Adrenal gland (tissue), 12 donors: ENCODE data around the gene AQP1. TPM values are rescaled to one million over a fixed set of nuclear protein-coding genes. Genes with fewer than 3 reads are reported as not detected.

Experiments used
- DNase-seq, 7 donors: peaks; one replicate each; pipeline ENCODE4 v3.0.0-alpha.2; 2019 to 2020
- H3K27ac ChIP-seq, 5 donors: fragments of 200-600 bp; sonication (generic) in 4 of 5; 1 replicate in 3 of 5; 2 replicates in 2 of 5; pipeline versions ENCODE4 v1.5.1 to v1.8.0; 2016 to 2020; ENCODE audit warnings: mild to moderate bottlenecking in 1 of 5
- H3K27me3 ChIP-seq: fragments of 200-600 bp; 2 replicates; pipeline ENCODE4 v1.8.0; 2021
- H3K36me3 ChIP-seq, 2 donors: fragments of 200-600 bp; replicated peaks in 1 of 2; 1 replicate in 1 of 2; 2 replicates in 1 of 2; pipeline versions ENCODE4 v1.5.1 to v1.8.0; 2018 to 2022
- H3K4me1 ChIP-seq, 2 donors: fragments of 200-600 bp; replicated peaks in 1 of 2; 1 replicate in 1 of 2; 2 replicates in 1 of 2; pipeline versions ENCODE4 v1.5.1 to v1.8.0; 2018 to 2021
- H3K4me3 ChIP-seq, 4 donors: fragments of 200-600 bp; sonication (generic) in 3 of 4; one replicate each; pipeline ENCODE4 v1.5.1; 2016 to 2018
- H3K9me3 ChIP-seq, 3 donors: fragments of 200-600 bp; sonication (generic) in 1 of 3; replicated peaks in 1 of 3; 1 replicate in 2 of 3; 2 replicates in 1 of 3; pipeline versions ENCODE4 v1.5.1 to v1.8.0; 2016 to 2021
- CTCF ChIP-seq, 6 experiments: fragments of 450-650 bp in 4 of 6; fragments of 200-600 bp in 2 of 6; sonication (generic) in 1 of 6; IDR thresholded peaks; 1 replicate in 5 of 6; 2 replicates in 1 of 6; pipeline versions ENCODE4 v1.5.1 to v1.8.0; 2016 to 2021; ENCODE audit warnings: antibody characterized with exemption in 6 of 6, mild to moderate bottlenecking in 2 of 6, moderate library complexity in 1 of 6
- POLR2A ChIP-seq, 2 donors: fragments of 450-650 bp; IDR thresholded peaks; one replicate each; pipeline ENCODE4 v1.6.1; 2017; ENCODE audit warnings: antibody characterized with exemption in 2 of 2, mild to moderate bottlenecking in 2 of 2, moderate library complexity in 1 of 2
- WGBS, 4 donors: extraction: QIAGEN DNeasy Blood & Tissue Kit in 2 of 4; methylation state at CpG; one replicate each; pipeline versions ENCODE4 v1.1.5 to v1.1.7; 2013 to 2017; 5-methylcytosine and 5-hydroxymethylcytosine counted together
- intact Hi-C, 2 donors: fragments of 100-400 bp; cut with DNase I; formaldehyde crosslinking; loops; one replicate each; pipeline versions ENCODE4 v1.14.1 to v1.15.0; 2022 to 2023
- polyA plus RNA-seq, 3 donors: library from polyadenylated mRNA; stranded (reverse); fragments of 200-250 nt in 2 of 3; fragments of 350-450 nt in 1 of 3; fragmentation: Illumina TruSeq in 1 of 3; extraction: RNeasy Lipid Tissue Mini Kit (QIAGEN cat#74804) in 1 of 3; gene quantifications; one replicate each; pipeline ENCODE4 v1.2.3, GENCODE V29; 2013 to 2014
- total RNA-seq, 9 donors: library from RNA; depleted of rRNA in 4 of 9; stranded (reverse); fragments of >200 nt in 4 of 9; fragments of 120-200 nt in 1 of 9; fragmentation: NEBNext Ultra II Directional in 1 of 9; extraction: Animal tissue kit (Norgen Biotek cat#: 25700) in 1 of 9; gene quantifications; one replicate each; pipeline versions ENCODE4 v1.1.0 to v1.2.4, GENCODE V29; 2013 to 2023
- donor health status: healthy with polysubstance abuse.
- donor health status: Bipolar disorder and iron deficiency.
- donor health status: DM: yes; HTN: yes; CAD: no.
- donor health status: DM: no; HTN: no; CAD: no.
- donor health status: DM: no; HTN: no; CAD: no.
- donor health status: DM: yes; HTN: yes; CAD: no.

AQP1 gene
- total and polyA plus RNA-seq, 12 donors, result 7.6 to 77.4 (median 40.5) TPM

DNA sequence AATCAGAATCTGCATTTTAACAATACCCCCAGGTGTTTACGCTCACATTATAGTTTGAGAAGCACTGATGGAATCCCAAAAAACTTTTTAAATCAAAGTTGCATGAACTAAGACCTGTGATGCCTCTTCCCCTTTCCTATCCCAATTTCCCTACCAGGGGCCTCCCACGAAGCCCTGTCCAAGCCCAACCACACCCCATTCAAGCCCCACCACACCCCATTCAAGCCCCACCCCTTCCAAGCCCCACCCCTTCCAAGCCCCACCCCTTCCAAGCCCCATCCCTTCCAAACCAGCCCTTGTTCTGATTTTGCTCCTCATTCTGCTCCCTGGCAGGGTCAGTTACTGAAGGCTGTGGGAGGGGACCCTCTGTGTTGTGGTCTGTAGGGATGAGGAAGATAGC is 9.8 kb upstream of the AQP1 start:
- intact Hi-C loops, result no loop called here
- H3K4me1 ChIP-seq, result peaks cover 20 to 21% of the 10 kb centered on the region in 2 donors
- DNase-seq, result no peak
- WGBS, 4 donors, result 84 to 90% (median 88%) methylated on average over 2 of the region's 2 CpGs
- no peak overlapping the region for H3K27ac ChIP-seq
- H3K9me3 ChIP-seq, result no peaks in the 10 kb centered on the region
- H3K36me3 ChIP-seq, result no peaks in the 10 kb centered on the region
- no peak overlapping the region for H3K4me3 ChIP-seq
- no peaks in the 10 kb centered on the region for H3K27me3 ChIP-seq
- TF ChIP-seq CTCF (IDR thresholded peaks at IDR 0.05), result no peak
- no peak for TF ChIP-seq POLR2A (IDR thresholded peaks at IDR 0.05)

- Histone ChIP-seq H3K36me3 (no peaks in the 10 kb centered on the region), H3K9me3 (no peaks in the 10 kb centered on the region), H3K4me3 (no peak overlapping the region), H3K4me1 (peaks cover 14 to 15% of the 10 kb centered on the region in 2 donors), H3K27me3 (no peaks in the 10 kb centered on the region), H3K27ac (no peak overlapping the region)
- DNase-seq, result no peak
- WGBS, 4 donors, result 87 to 93% (median 90%) methylated on average over 8 to 11 of the region's 11 CpGs; no CpG with 5 or more reads in 1 of the 4 donors
- TF ChIP-seq POLR2A (IDR thresholded peaks at IDR 0.05) (no peak), CTCF (IDR thresholded peaks at IDR 0.05) (no peak)
- intact Hi-C loops, result no loop called here
These were observed 9.2 kb upstream of the AQP1 start for GRCh38 chr7:30902466-30902865.

DNA sequence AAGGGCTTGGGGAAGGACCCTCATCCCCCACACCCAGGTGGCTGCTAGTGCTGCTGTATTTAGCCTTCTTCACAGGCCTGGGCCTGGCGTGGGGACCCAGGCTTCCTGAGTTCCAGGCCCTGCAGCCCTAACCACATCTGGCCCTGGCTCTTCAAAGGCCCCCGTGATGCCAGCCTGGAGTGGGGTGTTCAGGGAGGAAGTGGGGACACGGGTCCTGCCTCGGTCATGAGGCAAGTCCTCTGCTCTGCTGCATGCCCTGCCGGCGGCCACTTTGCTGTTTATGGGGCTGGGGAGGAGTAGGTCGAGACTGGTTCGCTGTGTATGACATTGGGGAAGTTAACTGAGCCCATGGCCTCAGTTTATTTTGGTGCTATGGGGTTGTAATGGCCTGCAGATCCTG is 8.5 kb upstream of the AQP1 start:
- no peaks in the 10 kb centered on the region for H3K36me3 ChIP-seq
- no peak overlapping the region for H3K27ac ChIP-seq
- no peaks in the 10 kb centered on the region for H3K27me3 ChIP-seq
- H3K9me3 ChIP-seq, result no peaks in the 10 kb centered on the region
- TF ChIP-seq POLR2A (IDR thresholded peaks at IDR 0.05) (no peak), CTCF (IDR thresholded peaks at IDR 0.05) (no peak)
- DNase-seq, result no peak
- no peak overlapping the region for H3K4me3 ChIP-seq
- intact Hi-C loops, result no loop called here
- WGBS, 4 donors, result 92 to 95% (median 95%) methylated on average over 7 to 8 of the region's 8 CpGs
- peaks cover 7 to 8% of the 10 kb centered on the region in 2 donors for H3K4me1 ChIP-seq

DNA sequence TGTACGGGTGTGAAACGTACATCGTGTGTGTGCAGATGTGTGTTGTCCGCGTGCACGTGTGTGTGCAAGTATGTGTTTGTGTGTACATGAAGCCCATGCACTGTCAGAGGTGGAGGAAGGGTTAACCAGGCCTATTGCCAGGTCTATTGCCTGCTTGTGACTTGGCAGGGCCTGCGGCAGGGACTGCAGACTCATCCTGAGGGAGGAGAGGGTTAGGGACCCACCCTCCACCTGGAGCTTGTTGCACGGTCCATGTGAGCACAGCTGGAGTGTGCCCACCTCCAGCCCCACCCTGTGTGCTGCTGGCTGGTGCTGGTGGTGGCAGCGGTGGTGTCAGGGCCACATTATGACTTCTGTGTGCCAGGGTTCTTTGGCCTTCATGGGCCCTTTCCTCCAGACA is 7.1 kb upstream of the AQP1 start:
- H3K27me3 ChIP-seq, result no peaks in the 10 kb centered on the region
- no peak for TF ChIP-seq CTCF (IDR thresholded peaks at IDR 0.05)
- no peak for TF ChIP-seq POLR2A (IDR thresholded peaks at IDR 0.05)
- H3K27ac ChIP-seq, result no peak overlapping the region
- H3K4me1 ChIP-seq, result peaks cover 0 to 4% of the 10 kb centered on the region in 2 donors
- H3K4me3 ChIP-seq, result no peak overlapping the region
- 82 to 93% (median 88%) methylated on average over 7 to 9 of the region's 9 CpGs for WGBS, 4 donors
- DNase-seq, result peak in 1 of 7 donors; percentile 33
- intact Hi-C loops, result no loop called here
- no peaks in the 10 kb centered on the region for H3K9me3 ChIP-seq
- no peaks in the 10 kb centered on the region for H3K36me3 ChIP-seq
